NCI-H2227 (cell line): ENCODE measurements around the gene NPAS3.

Experiments used
- DNase-seq: peaks from one replicate; lab custom pipeline; 2025; ENCODE audit not compliant: unreplicated experiment; lab: John Stamatoyannopoulos, UW

Gene NPAS3

GRCh38 chr14:33307691-33308251 is 369.1 kb downstream of the NPAS3 start:
- peak; percentile 86 for DNase-seq

GRCh38 chr14:33309106-33309505 is 370.4 kb downstream of the NPAS3 start:
- DNase-seq = peak; percentile 32

GRCh38 chr14:33315217-33315616 is 376.5 kb downstream of the NPAS3 start:
- DNase-seq = no peak

- DNase-seq = no peak
Measured at GRCh38 chr14:33315721-33316120, 377.0 kb downstream of the NPAS3 start.

- DNase-seq = no peak
Measured at GRCh38 chr14:33317675-33318074, 379.0 kb downstream of the NPAS3 start.

GRCh38 chr14:33323979-33324378 is 385.3 kb downstream of the NPAS3 start:
- no peak for DNase-seq

- DNase-seq = no peak
Measured at GRCh38 chr14:33331176-33331949, 392.7 kb downstream of the NPAS3 start.

GRCh38 chr14:33332497-33332896 is 393.8 kb downstream of the NPAS3 start:
- DNase-seq = no peak

GRCh38 chr14:33335366-33335765 is 396.7 kb downstream of the NPAS3 start:
- DNase-seq = no peak

GRCh38 chr14:33342299-33342974 is 403.8 kb downstream of the NPAS3 start:
- DNase-seq = no peak

- DNase-seq = no peak
Measured at GRCh38 chr14:33343016-33343415, 404.3 kb downstream of the NPAS3 start.

- no peak for DNase-seq
Measured at GRCh38 chr14:33347796-33348195, 409.1 kb downstream of the NPAS3 start.

- DNase-seq = no peak
Measured at GRCh38 chr14:33348510-33348909, 409.8 kb downstream of the NPAS3 start.

GRCh38 chr14:33349871-33350270 is 411.2 kb downstream of the NPAS3 start:
- peak; percentile 14 for DNase-seq

- no peak for DNase-seq
Measured at GRCh38 chr14:33350366-33350990, 411.8 kb downstream of the NPAS3 start.

- no peak for DNase-seq
Measured at GRCh38 chr14:33352821-33353220, 414.1 kb downstream of the NPAS3 start.

GRCh38 chr14:33356181-33356580 is 417.5 kb downstream of the NPAS3 start:
- no peak for DNase-seq

- peak; percentile 67 for DNase-seq
Measured at GRCh38 chr14:33357225-33358010, 418.7 kb downstream of the NPAS3 start.

- peak; percentile 25 for DNase-seq
Measured at GRCh38 chr14:33359288-33359881, 420.7 kb downstream of the NPAS3 start.

GRCh38 chr14:33362934-33363333 is 424.3 kb downstream of the NPAS3 start:
- DNase-seq = peak; percentile 33

- no peak for DNase-seq
Measured at GRCh38 chr14:33363682-33364081, 425.0 kb downstream of the NPAS3 start.
